Motor neuron (in vitro differentiated cells): ENCODE data around the gene WDR88. TPM values are rescaled to one million over a fixed set of nuclear protein-coding genes. Genes with fewer than 3 reads are reported as not detected.

Source experiments
- ATAC-seq, 8 experiments: fragments of 200-7000 bp; cut with Tn5 transposase; replicated peaks in 6 of 8; 2 replicates each; pipeline ENCODE4 v1.8.0; 2021; ENCODE audit warnings: mild to moderate bottlenecking in 8 of 8, moderate library complexity in 8 of 8
- H3K27ac ChIP-seq, 2 donors: fragments of 250-450 bp; sonication (Bioruptor Pico); 2 replicates each; pipeline ENCODE4 v1.9.0; 2021; ENCODE audit warnings: antibody characterized with exemption in 2 of 2, mild to moderate bottlenecking in 2 of 2, moderate library complexity in 1 of 2
- H3K4me1 ChIP-seq, 2 donors: fragments of 250-450 bp; sonication (Bioruptor Pico); replicated peaks in 1 of 2; 2 replicates each; pipeline ENCODE4 v1.6.1; 2021; ENCODE audit warnings: antibody characterized with exemption in 2 of 2, mild to moderate bottlenecking in 2 of 2, moderate library complexity in 1 of 2
- H3K4me3 ChIP-seq, 5 donors: fragments of 250-450 bp; sonication (Bioruptor Pico); 2 replicates each; pipeline ENCODE4 v1.9.0; 2021; ENCODE audit warnings: antibody characterized with exemption in 5 of 5, mild to moderate bottlenecking in 5 of 5, moderate library complexity in 4 of 5
- WGBS, 10 experiments: fragments of 450-650 bp; shearing (Covaris generic); methylation state at CpG; one replicate each; pipeline ENCODE4 v1.0.0; 2022; 5-methylcytosine and 5-hydroxymethylcytosine counted together
- in situ Hi-C, 9 experiments: fragments of 400-800 bp; cut with MboI; loops; one replicate each; pipeline ENCODE4 v1.15.0; 2021; ENCODE audit warnings: low sequenced_read_pairs in 9 of 9, low pct_unique_long_range_greater_than_20kb in 2 of 9; ENCODE audit not compliant: unreplicated experiment in 9 of 9
- total RNA-seq, 8 experiments: library from RNA; unstranded; fragments of 300-600 nt; gene quantifications; 2 replicates each; pipeline versions ENCODE4 v1.2.3 to v1.2.4, GENCODE V29; 2022

WDR88 gene
- total RNA-seq, 8 experiments from 2014 or later, result 0.25 to 1.4 (median 0.67) TPM

- in situ Hi-C loops, result no loop called here
- ATAC-seq, result peak in 1 of 8 experiments; percentile 3
- H3K4me3 ChIP-seq, result peak overlapping the region; percentile 64 to 96 (median 76)
- peak overlapping the region in 1 of 2 donors; percentile 72 for H3K27ac ChIP-seq
- H3K4me1 ChIP-seq, result peaks cover 10 to 15% of the 10 kb centered on the region in 2 donors
- WGBS, 10 experiments, result 0 to 100% (median 77%) methylated on average over 1 to 5 of the region's 17 CpGs; no CpG with 5 or more reads in 6 of the 10 experiments
Observed at GRCh38 chr19:33195645-33196347, 63.9 kb downstream of the WDR88 start.

DNA sequence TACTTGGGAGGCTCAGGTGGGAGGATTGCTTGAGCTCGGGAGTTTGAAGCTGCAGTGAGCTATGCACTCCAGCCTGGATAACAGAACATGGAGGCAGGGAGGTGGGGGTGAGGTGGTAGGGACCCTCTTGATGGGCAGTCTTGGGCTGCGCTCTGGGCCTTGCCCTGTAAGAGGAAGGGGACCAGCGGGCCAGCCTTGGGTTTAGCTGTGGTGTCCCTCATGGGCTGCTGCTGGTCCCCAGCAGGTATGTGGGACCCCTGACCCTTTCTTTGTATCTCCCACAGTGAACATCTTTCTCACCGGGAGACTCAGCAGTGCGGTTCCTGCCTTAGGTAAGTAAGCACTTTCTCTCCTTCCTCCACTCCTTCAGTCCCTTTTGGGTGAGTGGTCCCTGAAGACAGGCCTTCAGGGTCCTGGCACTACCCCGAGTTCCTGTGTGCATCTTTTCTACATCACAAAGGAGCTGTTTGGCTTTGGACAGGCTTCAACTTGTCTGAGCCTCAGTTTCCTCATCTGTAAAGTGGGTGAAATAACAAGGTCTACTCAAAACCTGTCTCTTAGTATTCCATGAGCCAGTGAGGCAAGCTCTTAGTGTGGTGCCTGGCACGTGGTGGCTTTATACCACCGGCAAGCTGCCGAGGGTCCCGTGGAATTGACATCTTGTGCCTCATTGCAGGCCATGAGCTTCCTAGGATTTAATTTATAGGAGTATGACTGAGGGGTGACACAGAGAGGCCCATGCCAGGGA lies 64.7 kb downstream of the WDR88 start:
- Histone ChIP-seq H3K4me3 (no peak overlapping the region), H3K4me1 (peaks cover 10 to 15% of the 10 kb centered on the region in 2 donors), H3K27ac (no peak overlapping the region)
- in situ Hi-C loops, result no loop called here
- WGBS, 10 experiments, result 80 to 100% (median 92%) methylated on average over 1 to 7 of the region's 10 CpGs; no CpG with 5 or more reads in 3 of the 10 experiments
- ATAC-seq, result no peak

- Histone ChIP-seq H3K27ac (no peak overlapping the region), H3K4me1 (peaks cover 10 to 15% of the 10 kb centered on the region in 2 donors), H3K4me3 (no peak overlapping the region)
- 91 to 100% (median 100%) methylated on average over 2 to 4 of the region's 11 CpGs; no CpG with 5 or more reads in 6 of the 10 experiments for WGBS, 10 experiments
- in situ Hi-C loops, result no loop called here
- no peak for ATAC-seq
Observed at GRCh38 chr19:33197591-33198000, 65.7 kb downstream of the WDR88 start.

DNA sequence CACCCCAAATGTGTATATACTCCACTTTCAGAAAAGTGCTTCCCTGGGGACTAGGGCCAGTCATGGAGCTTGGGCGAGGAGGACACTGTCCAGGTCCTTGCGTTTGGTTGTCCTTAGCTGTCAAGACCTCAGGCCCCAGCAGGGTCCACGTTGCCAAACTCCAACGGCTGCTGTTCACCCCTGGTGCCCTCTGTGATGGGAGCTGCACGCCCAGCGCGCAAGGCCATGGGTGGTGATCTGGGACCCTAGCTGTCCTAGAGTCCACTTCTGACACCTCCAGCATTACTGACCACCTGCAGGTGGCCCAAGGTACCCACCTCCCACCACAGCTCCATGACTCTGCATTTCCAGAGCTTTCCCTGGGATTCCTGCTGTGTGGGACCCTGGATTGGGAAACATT lies 66.3 kb downstream of the WDR88 start:
- WGBS, 10 experiments, result 80 to 100% (median 93%) methylated on average over 1 to 3 of the region's 7 CpGs; no CpG with 5 or more reads in 7 of the 10 experiments
- no peak for ATAC-seq
- Histone ChIP-seq H3K27ac (no peak overlapping the region), H3K4me3 (no peak overlapping the region), H3K4me1 (peaks cover 10 to 14% of the 10 kb centered on the region in 2 donors)
- in situ Hi-C loops, result no loop called here

GRCh38 chr19:33199441-33200265 lies 67.7 kb downstream of the WDR88 start:
- in situ Hi-C loops, result no loop called here
- ATAC-seq, result no peak
- H3K27ac ChIP-seq, result peak overlapping the region in 1 of 2 donors; percentile 11
- WGBS, 10 experiments, result 43 to 100% (median 78%) methylated on average over 1 to 3 of the region's 8 CpGs; no CpG with 5 or more reads in 4 of the 10 experiments
- no peak overlapping the region for H3K4me3 ChIP-seq
- H3K4me1 ChIP-seq, result peaks cover 5 to 7% of the 10 kb centered on the region in 2 donors

DNA sequence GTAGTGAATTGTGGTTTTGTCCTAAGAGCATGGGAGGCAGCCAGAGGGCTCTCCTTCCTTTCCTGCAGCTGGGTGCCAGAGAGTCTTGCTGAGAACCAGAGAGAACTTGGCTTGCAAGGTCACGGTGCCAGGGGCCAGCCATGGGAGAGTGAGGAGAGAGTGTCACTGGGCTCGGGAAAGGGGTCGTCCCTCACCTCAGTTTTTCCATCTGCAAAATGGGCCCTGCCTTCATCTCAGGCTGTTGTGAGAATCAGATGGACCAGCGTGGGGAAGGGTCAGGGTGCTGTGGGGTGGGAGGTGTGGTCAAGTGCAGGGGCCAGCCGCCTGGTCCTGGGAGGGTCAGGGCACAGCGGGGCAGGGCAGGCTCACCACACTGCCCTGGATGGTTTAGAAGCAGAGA lies 69.6 kb downstream of the WDR88 start:
- in situ Hi-C loops, result no loop called here
- 63 to 100% (median 100%) methylated on average over 1 to 3 of the region's 6 CpGs; no CpG with 5 or more reads in 6 of the 10 experiments for WGBS, 10 experiments
- Histone ChIP-seq H3K4me1 (no peaks in the 10 kb centered on the region), H3K4me3 (no peak overlapping the region), H3K27ac (no peak overlapping the region)
- ATAC-seq, result no peak

GRCh38 chr19:33201886-33202545 lies 70.1 kb downstream of the WDR88 start:
- in situ Hi-C loops, result no loop called here
- no peaks in the 10 kb centered on the region for H3K4me1 ChIP-seq
- no peak for ATAC-seq
- WGBS, 10 experiments, result 40 to 100% (median 97%) methylated on average over 1 to 3 of the region's 15 CpGs; no CpG with 5 or more reads in 2 of the 10 experiments
- H3K4me3 ChIP-seq, result no peak overlapping the region
- H3K27ac ChIP-seq, result no peak overlapping the region

DNA sequence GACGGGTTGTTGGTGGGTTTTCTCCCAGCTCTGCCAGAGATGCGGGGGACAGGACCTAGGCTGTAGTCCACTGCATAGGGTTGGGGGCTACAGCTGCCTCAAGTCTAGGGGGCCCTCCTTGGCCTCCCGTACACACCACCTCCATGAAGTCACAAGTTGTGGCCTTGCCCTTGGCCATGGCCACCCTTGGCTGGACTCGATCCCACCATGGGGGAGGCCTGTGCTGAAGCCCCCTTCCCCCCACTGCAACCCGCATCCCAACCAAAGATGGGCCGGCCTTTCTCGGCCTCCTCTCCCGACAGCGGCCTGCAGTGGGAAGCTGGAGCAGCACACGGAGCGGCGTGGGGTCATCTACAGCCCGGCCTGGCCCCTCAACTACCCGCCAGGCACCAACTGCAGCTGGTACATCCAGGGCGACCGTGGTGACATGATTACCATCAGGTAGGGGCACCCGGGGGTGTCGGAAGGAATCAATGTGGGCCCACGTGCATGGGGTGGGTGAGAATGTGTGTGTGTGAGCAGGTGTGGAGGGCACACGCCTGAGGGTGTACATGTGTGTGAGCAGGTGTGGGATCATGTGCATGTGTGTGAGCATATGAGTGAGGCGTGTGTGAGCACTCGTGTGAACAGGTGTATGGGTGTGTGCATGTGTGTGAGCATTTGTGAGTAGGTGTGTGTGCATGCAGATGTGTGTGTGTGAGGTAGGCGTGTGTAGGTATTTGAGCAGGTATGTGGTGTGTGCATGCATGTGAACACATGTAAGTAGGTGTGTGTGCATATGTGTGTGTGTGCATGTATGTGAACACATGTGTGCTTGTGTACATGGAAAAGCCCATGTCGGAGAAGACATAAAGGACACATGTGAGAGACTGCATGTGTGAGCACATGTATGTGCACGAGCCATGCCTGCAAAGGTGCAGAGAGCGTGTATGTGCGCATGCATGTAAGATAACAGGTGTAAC lies 70.9 kb downstream of the WDR88 start:
- no peak for ATAC-seq
- no peak overlapping the region for H3K27ac ChIP-seq
- WGBS, 10 experiments, result 20 to 100% (median 70%) methylated on average over 1 to 6 of the region's 27 CpGs; no CpG with 5 or more reads in 2 of the 10 experiments
- in situ Hi-C loops, result no loop called here
- no peak overlapping the region for H3K4me3 ChIP-seq
- H3K4me1 ChIP-seq, result no peaks in the 10 kb centered on the region

DNA sequence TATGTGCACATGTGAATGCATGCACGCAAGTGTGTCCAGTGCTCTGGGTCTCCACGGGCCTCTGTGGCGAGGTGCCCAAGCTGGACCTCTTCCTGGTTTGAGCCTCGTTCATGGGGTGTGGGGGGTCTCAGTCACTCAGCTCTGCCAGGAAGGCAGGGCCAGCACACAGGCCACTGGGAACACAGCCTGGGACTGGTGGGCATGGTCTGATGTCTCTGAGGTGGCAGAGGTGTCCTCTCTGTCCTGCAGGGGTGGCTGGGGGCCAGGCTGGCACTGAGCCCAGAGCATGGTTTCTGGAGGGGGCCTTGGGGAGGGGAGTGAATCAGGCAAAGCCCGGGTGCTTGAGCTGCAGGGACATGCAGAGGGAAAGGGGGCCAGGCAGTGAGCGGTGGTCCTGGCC lies 71.6 kb downstream of the WDR88 start:
- no peak overlapping the region for H3K4me3 ChIP-seq
- ATAC-seq, result no peak
- no peak overlapping the region for H3K27ac ChIP-seq
- in situ Hi-C loops, result no loop called here
- WGBS, 10 experiments, result 60 to 100% (median 100%) methylated on average over 1 to 3 of the region's 6 CpGs; no CpG with 5 or more reads in 5 of the 10 experiments
- H3K4me1 ChIP-seq, result no peaks in the 10 kb centered on the region

DNA sequence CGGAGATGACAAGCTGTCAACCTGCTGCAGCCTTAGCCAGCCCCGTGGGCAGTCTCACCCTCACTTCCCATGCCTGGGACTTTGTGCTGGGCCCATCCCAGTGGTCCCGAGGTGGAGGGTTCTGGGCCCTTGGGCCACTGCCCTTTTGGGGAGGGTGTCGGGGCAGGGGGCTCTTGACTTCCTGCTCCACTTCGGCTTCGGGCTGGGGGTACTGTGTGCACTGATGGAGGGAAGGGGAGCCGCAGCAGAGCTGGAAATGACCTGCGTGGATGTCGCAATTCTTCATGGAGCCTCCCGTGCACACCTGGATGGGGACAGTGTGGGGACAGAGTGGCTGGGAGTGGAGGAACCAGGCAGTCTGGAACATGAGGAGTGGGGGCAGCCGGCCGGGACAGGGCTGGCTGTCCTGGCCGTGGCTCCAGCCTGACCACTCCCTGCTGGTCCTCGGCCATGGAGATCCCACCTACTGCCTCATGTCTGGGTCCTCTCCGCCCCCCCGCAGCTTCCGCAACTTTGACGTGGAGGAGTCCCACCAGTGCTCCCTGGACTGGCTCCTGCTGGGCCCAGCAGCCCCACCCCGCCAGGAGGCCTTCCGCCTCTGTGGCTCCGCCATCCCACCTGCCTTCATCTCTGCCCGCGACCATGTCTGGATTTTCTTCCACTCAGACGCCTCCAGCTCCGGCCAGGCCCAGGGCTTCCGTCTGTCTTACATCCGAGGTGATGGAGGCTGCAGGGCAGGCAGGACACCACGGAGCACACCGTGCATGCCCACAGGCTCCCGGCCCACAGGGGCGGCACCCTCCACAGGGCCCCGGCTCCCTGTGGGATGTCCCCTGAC lies 72.4 kb downstream of the WDR88 start:
- ATAC-seq, result peak in 1 of 8 experiments; percentile 3
- Histone ChIP-seq H3K27ac (no peak overlapping the region), H3K4me1 (no peaks in the 10 kb centered on the region), H3K4me3 (no peak overlapping the region)
- in situ Hi-C loops, result no loop called here
- 88 to 100% (median 94%) methylated on average over 1 to 5 of the region's 32 CpGs; no CpG with 5 or more reads in 7 of the 10 experiments for WGBS, 10 experiments

DNA sequence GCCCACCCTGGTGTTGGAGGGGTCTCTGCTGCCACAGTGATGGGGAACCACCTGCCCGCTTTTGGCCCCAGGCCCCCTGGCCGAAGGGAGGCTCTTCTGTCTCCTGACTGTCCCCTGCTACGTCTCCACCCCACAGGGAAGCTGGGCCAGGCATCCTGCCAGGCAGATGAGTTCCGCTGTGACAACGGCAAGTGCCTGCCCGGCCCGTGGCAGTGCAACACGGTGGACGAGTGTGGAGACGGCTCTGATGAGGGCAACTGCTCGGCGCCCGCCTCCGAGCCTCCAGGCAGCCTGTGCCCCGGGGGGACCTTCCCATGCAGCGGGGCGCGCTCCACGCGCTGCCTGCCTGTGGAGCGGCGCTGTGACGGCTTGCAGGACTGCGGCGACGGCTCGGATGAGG lies 73.2 kb downstream of the WDR88 start:
- in situ Hi-C loops, result no loop called here
- no peak for ATAC-seq
- WGBS, 10 experiments, result 80 to 92% (median 87%) methylated on average over 2 to 5 of the region's 27 CpGs; no CpG with 5 or more reads in 7 of the 10 experiments

More for the DNA sequence above, 73.2 kb downstream of the WDR88 start:
- Histone ChIP-seq H3K4me3 (no peak overlapping the region), H3K4me1 (no peaks in the 10 kb centered on the region), H3K27ac (no peak overlapping the region)
